Fibroblast of villous mesenchyme (primary cell): Measurements from ENCODE around the gene MBNL2. TPM values are rescaled to one million over a fixed set of nuclear protein-coding genes. Genes with fewer than 3 reads are reported as not detected.
A peak's percentile ranks its signal among the peaks of the same experiment; 100 is the strongest.

Experiments
- DNase-seq: peaks from one replicate; pipeline ENCODE4 v3.0.0-alpha.2; 2010; ENCODE audit warnings: low read depth
- H3K4me3 ChIP-seq: 2 replicates; pipeline ENCODE4 v1.5.1; 2011; ENCODE audit warnings: low read depth, mild to moderate bottlenecking, low read length
- total RNA-seq: library from RNA; depleted of rRNA; stranded (reverse); fragments of >200 nt; gene quantifications from 2 replicates; pipeline ENCODE4 v1.2.3, GENCODE V29; 2012
- TF ChIP-seq, protein P1 (sequence below): IDR thresholded peaks from 2 replicates; pipeline ENCODE4 v1.5.1; 2012; ENCODE audit warnings: low read depth, mild to moderate bottlenecking, low read length; ENCODE audit not compliant: insufficient read depth

Gene MBNL2
- total RNA-seq, 1 donor: 120 TPM

DNA sequence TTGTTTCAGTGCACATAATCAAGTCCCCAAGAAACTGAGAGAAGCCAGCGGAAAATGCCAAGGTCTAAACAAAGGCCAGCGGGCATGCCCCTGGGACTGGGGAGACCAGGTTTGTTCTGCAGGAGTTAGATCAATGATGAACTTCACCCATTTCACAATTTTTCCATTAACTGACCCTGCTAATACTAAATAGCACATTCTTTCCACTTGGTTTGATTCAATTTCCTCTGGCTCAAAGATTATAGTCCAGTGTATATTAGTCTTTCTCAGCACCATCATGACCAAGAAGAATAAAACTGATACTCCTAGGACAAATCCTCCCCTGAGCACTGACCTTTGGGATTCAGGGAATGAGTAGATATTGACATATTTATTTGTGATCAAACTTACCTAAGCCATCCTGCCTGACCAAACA is 66.4 kb downstream of the MBNL2 start:
- no peak overlapping the region for H3K4me3 ChIP-seq
- TF ChIP-seq, protein P1, sequence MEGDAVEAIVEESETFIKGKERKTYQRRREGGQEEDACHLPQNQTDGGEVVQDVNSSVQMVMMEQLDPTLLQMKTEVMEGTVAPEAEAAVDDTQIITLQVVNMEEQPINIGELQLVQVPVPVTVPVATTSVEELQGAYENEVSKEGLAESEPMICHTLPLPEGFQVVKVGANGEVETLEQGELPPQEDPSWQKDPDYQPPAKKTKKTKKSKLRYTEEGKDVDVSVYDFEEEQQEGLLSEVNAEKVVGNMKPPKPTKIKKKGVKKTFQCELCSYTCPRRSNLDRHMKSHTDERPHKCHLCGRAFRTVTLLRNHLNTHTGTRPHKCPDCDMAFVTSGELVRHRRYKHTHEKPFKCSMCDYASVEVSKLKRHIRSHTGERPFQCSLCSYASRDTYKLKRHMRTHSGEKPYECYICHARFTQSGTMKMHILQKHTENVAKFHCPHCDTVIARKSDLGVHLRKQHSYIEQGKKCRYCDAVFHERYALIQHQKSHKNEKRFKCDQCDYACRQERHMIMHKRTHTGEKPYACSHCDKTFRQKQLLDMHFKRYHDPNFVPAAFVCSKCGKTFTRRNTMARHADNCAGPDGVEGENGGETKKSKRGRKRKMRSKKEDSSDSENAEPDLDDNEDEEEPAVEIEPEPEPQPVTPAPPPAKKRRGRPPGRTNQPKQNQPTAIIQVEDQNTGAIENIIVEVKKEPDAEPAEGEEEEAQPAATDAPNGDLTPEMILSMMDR: no peak
- no peak for DNase-seq

DNA sequence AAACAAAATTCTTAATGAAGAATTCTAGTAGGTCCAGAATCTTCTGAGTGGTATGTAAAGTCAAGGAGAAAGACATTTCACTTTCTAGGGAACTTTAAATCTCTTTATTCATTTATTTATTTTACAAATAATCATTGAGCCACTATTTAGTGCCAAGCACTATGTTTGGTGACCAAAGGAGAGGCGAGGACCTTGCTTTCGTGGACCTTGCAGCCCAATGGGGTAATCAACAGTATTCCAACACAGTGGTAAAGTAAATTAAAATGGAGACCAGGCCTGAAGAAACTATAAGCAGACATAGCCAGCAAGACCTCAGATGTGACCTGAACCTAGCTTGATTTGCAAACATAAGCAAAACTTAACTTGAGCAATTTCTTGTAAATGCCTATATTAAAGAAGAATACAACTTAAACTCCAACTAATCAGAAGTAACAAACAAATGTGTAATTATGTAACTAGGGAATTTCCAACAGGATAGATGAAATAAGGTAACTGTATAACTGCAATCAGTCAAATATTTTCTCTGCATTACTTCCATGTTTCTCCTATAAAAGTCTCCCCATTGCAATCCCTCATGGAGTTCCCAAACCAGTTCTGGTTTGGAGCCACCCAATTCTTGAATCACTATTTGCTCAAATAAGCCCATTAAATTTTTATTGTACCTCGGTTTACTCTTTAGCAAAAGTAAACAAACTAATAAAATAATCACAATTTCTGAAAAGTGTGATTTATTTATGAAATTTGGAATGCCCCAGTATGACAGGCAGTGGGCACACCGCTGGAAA is 67.6 kb downstream of the MBNL2 start:
- TF ChIP-seq, protein P1: no peak
- no peak for DNase-seq
- no peak overlapping the region for H3K4me3 ChIP-seq

DNA sequence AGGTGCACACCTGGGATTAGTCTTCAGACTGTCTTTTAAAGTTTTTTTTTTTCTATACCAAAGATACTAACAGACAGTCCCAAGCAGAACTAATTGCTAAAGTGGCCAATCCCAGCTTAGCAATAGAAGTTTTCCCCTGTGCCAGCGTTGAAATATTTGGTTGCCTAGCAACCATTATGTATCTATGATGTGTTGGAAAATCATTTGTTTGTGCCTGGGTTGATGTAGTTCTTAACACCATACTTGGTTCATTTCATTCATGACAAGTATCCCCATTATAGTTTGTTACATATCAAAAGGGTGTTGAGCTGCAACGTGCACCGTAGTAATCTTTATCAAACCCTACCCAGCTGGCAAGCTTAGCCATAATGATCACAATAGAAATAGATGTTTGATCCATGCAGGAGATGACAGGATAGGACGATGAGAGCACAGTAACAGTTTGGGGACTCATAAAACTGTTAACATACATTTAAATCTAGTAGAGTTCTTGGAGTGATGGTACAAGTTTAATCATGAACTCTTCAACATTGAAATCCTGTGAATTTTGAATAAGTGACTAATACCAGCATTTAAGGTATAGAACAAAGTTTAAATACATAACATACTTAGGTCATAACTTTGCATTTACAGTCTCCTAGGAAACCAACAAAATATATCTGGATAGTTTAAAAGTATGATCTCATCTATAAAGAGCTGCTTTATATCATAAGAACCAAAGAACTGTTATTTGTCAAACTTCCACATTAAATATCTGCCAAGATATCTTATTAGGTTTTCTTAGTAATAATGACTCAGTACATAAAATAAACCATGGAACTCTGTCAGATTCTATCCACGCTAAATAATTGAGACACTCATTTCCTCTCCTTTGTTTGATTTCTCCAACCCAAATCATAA is 73.4 kb downstream of the MBNL2 start:
- TF ChIP-seq, protein P1: no peak
- DNase-seq: peak; percentile 57
- no peak overlapping the region for H3K4me3 ChIP-seq

DNA sequence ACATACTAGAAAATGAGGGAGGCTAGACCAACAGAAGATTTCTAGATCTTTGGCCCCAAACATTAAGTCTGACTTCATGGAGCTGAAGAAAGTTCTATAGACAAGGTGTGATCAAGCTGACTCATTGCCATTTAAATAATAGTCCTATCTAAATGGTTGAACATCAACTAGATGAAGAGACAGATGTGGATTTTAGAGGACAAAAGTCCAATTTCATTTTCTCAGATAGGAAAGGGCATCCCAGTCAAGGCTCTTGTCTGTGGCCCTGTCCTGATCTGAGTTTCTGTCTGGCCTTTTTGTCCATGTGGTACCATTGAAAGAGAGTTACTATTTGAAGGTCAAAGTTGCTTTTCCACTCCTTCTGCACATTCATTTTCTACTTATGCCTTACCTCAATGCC is 74.6 kb downstream of the MBNL2 start:
- H3K4me3 ChIP-seq: no peak overlapping the region
- DNase-seq: no peak
- TF ChIP-seq, protein P1: no peak

DNA sequence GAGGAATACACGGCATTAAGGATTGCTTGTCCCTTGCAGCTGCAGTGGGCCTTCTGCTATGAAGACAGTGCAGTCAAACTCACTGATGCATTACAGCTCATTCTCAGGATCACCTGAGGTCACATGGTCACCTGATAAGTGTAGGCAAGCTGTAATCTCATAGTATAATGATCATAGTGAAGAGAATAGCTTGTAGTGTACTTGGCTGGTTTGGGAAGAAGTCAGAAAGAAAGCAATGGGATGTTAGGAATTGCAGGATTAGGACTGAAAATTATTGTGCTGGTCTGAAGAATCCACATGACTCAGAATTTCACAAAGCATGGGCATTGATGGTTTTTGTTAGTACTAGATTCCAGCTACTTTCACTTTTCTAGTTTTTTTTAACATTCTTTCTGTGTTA is 76.7 kb downstream of the MBNL2 start:
- TF ChIP-seq, protein P1: no peak
- DNase-seq: no peak

DNA sequence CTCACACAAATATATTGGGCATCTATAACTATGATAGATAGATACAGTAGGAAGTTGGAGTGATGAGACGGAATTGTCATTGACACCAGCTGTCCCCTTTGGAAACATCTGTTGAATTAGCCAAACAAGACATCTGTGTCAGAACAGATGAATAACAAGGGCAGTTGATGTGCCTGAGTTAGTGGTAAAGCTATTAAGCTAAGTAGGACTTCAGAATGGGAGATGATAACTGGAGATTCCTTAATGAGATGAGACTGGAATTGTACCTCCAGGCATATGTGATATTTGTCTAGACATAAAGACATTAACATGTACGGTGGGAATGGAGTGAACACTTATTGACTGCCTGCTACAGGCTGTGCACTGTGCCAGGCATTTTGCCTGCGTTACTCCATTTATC is 78.7 kb downstream of the MBNL2 start:
- H3K4me3 ChIP-seq: no peak overlapping the region
- no peak for DNase-seq
- TF ChIP-seq, protein P1: no peak

More for the DNA sequence above, 76.7 kb downstream of the MBNL2 start:
- no peak overlapping the region for H3K4me3 ChIP-seq
